ENCODE measurements around the gene PPP2R5C. TPM values are rescaled to one million over a fixed set of nuclear protein-coding genes. Genes with fewer than 3 reads are reported as not detected.

Gene PPP2R5C
- total RNA-seq, 4 donors from 2014 or later, result 143 to 171 (median 169) TPM

DNA sequence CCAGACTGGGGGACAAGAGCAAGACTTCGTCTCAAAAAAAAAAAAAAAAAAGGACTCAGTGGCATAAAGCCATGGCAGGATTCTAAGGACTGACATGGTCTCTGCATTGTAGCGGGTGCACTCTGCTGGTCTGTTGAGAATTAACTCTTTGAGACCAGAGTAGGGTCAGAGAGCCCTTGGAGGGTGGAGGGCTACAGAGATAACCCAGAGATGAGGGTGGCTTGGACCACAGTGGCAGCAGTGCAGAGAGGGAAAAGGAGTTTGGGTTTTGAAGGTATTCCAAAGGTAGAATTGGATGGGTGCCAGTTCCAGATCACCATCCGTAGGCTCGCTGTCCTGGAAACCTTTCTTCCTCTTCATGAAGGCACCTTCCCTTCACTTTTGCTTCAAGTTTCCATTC is 188.6 kb downstream of the PPP2R5C start:
- no peak overlapping the region for H3K27ac ChIP-seq
- no peaks in the 10 kb centered on the region for H3K27me3 ChIP-seq
- DNase-seq, result no peak
- H3K9me3 ChIP-seq, result no peaks in the 10 kb centered on the region
- TF ChIP-seq POLR2A (IDR thresholded peaks at IDR 0.05), result no peak
- no peak for TF ChIP-seq CTCF (IDR thresholded peaks at IDR 0.05)
- H3K4me3 ChIP-seq, result no peak overlapping the region
- H3K36me3 ChIP-seq, result no peaks in the 10 kb centered on the region
- intact Hi-C loops (cut with DNase I; ENCODE audit: low total_unique reads), result no loop called here
- peaks cover 0 to 8% of the 10 kb centered on the region in 2 donors for H3K4me1 ChIP-seq

DNA sequence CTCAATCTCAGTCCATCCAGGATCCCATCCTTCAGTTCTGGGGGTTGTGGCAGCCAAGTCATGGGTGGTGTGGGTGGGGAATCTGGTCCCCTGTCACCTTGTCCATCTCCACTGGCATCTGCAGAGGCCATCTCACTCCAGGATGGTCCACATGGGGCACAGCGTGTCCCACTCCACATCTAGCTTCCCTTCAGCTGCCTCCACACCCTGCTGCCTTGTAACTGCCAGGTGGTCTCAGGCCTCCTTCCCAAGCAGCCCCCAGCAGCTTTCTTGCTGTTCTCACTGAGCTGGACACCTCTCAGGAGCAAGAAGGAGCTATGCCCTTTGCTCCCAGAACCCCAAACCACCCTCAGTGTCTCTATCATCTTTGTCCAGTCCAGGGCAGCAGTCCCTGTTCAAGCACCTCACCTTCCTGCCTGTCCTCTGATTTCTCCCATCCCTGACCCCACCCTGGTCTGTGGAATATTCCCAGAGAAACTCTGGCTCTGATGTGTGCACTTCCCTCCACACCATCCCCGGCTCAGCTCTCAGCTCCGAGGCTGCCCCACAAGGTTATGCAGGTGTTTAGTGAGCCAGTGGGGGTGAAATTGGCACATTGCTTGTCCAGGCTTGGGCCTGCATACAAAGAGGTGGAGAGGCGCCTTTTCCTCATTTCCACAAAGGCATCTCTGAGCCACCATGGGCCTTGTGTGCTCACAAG is 189.2 kb downstream of the PPP2R5C start:
- no peak for TF ChIP-seq CTCF (IDR thresholded peaks at IDR 0.05)
- no peak for TF ChIP-seq POLR2A (IDR thresholded peaks at IDR 0.05)
- Histone ChIP-seq H3K9me3 (no peaks in the 10 kb centered on the region), H3K27me3 (no peaks in the 10 kb centered on the region), H3K27ac (no peak overlapping the region), H3K4me1 (peaks cover 0 to 8% of the 10 kb centered on the region in 2 donors), H3K4me3 (no peak overlapping the region), H3K36me3 (no peaks in the 10 kb centered on the region)
- DNase-seq, result no peak
- intact Hi-C loops (cut with DNase I; ENCODE audit: low total_unique reads), result no loop called here

- Histone ChIP-seq H3K9me3 (no peaks in the 10 kb centered on the region), H3K36me3 (no peaks in the 10 kb centered on the region), H3K4me1 (peaks cover 0 to 8% of the 10 kb centered on the region in 2 donors), H3K27me3 (no peaks in the 10 kb centered on the region), H3K27ac (no peak overlapping the region), H3K4me3 (no peak overlapping the region)
- DNase-seq, result no peak
- TF ChIP-seq CTCF (IDR thresholded peaks at IDR 0.05) (no peak), POLR2A (IDR thresholded peaks at IDR 0.05) (no peak)
- intact Hi-C loops (cut with DNase I; ENCODE audit: low total_unique reads), result no loop called here
Measured at GRCh38 chr14:101953151-101953550, 191.6 kb downstream of the PPP2R5C start.

DNA sequence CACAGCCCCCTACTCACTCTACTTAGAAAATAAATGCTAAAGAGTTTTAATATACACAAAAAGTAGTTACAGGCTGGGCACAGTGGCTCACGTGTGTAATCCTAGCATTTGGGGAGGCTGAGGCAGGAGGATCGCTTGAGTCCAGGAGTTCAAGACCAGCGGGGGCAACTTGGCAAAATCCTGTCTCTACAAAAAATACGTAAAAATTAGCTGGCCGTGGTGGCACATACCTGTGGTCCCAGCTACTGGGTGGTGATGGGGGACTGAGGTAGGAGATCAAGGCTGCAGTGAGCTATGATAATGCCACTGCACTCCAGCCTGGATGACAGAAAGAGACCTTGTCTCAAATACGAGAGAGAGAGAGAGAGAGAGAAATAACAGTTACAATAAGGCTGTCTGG is 193.0 kb downstream of the PPP2R5C start:
- Histone ChIP-seq H3K9me3 (no peaks in the 10 kb centered on the region), H3K27me3 (no peaks in the 10 kb centered on the region), H3K36me3 (no peaks in the 10 kb centered on the region), H3K4me1 (no peaks in the 10 kb centered on the region), H3K27ac (no peak overlapping the region), H3K4me3 (no peak overlapping the region)
- TF ChIP-seq CTCF (IDR thresholded peaks at IDR 0.05), result no peak
- TF ChIP-seq POLR2A (IDR thresholded peaks at IDR 0.05), result no peak
- no peak for DNase-seq
- intact Hi-C loops (cut with DNase I; ENCODE audit: low total_unique reads), result no loop called here

- Histone ChIP-seq H3K36me3 (no peaks in the 10 kb centered on the region), H3K9me3 (no peaks in the 10 kb centered on the region), H3K4me3 (no peak overlapping the region), H3K4me1 (no peaks in the 10 kb centered on the region), H3K27ac (no peak overlapping the region), H3K27me3 (no peaks in the 10 kb centered on the region)
- intact Hi-C loops (cut with DNase I; ENCODE audit: low total_unique reads), result no loop called here
- no peak for DNase-seq
- no peak for TF ChIP-seq CTCF (IDR thresholded peaks at IDR 0.05)
- no peak for TF ChIP-seq POLR2A (IDR thresholded peaks at IDR 0.05)
Measured at GRCh38 chr14:101955695-101956161, 194.2 kb downstream of the PPP2R5C start.

Measured in uterus (tissue), 4 donors.